ENCODE measurements around the gene CZIB. TPM values are rescaled to one million over a fixed set of nuclear protein-coding genes. Genes with fewer than 3 reads are reported as not detected.

The CZIB gene
- total and polyA plus RNA-seq, 9 donors = 48.4 to 108 (median 69.7) TPM

GRCh38 chr1:53265581-53265980 lies 45.1 kb upstream of the CZIB start:
- H3K4me1 ChIP-seq (ENCODE audit: insufficient read depth) = no peaks in the 10 kb centered on the region

DNA sequence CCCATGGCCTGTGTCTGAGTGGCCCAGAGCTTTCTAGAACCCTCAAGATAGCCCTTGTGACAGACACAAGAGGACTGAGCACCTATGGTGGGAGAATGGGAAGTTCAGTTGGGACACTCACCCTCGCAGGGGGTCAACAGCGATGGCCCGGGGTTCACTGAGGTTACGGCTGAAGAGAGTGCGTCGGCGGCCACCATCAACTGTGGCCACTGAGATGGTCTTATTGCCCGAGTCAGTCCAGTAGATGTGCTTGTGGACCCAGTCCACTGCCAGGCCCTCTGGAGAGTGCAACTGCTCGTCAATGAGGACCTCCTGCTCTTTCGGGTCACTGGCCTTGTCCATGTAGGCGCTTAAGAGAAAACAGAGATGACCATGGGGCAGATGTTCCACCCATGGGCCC lies 43.6 kb upstream of the CZIB start:
- no peak overlapping the region for H3K4me3 ChIP-seq
- 93 to 96% (median 93%) methylated on average over 11 of the region's 11 CpGs for WGBS, 3 donors

More at GRCh38 chr1:53265581-53265980, 45.1 kb upstream of the CZIB start:
- intact Hi-C loops (cut with DNase I) = no loop called here
- Histone ChIP-seq H3K36me3 (no peaks in the 10 kb centered on the region), H3K27me3 (no peaks in the 10 kb centered on the region), H3K9me3 (no peaks in the 10 kb centered on the region), H3K4me3 (no peak overlapping the region), H3K27ac (no peak overlapping the region)
- 94 to 96% (median 96%) methylated on average over 4 of the region's 4 CpGs for WGBS, 3 donors
- TF ChIP-seq EP300 (IDR thresholded peaks at IDR 0.05) = no peak
- TF ChIP-seq POLR2A (IDR thresholded peaks at IDR 0.05) = no peak
- TF ChIP-seq, protein P1, sequence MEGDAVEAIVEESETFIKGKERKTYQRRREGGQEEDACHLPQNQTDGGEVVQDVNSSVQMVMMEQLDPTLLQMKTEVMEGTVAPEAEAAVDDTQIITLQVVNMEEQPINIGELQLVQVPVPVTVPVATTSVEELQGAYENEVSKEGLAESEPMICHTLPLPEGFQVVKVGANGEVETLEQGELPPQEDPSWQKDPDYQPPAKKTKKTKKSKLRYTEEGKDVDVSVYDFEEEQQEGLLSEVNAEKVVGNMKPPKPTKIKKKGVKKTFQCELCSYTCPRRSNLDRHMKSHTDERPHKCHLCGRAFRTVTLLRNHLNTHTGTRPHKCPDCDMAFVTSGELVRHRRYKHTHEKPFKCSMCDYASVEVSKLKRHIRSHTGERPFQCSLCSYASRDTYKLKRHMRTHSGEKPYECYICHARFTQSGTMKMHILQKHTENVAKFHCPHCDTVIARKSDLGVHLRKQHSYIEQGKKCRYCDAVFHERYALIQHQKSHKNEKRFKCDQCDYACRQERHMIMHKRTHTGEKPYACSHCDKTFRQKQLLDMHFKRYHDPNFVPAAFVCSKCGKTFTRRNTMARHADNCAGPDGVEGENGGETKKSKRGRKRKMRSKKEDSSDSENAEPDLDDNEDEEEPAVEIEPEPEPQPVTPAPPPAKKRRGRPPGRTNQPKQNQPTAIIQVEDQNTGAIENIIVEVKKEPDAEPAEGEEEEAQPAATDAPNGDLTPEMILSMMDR (IDR thresholded peaks at IDR 0.05) = no peak
- DNase-seq = no peak

DNA sequence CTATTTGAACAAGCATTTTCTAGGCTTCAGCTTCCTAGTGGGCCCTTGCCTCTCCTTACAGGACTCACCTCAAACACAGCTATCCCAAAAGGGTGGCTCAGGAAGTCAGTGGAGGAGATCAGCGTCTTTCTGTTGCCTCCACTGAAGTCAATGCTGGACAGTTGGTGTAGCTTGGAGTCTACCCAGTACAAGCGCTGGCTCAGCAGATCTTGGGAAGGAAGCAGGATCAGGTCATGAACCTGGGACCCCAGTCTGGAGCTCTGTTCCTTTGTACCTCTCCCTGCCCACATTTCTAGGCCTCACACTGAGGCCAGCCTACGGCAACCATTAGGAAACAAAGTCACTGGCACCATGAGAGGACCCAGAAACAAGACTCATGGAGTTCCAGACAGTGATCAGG lies 41.6 kb upstream of the CZIB start:
- no peak for DNase-seq
- intact Hi-C loops (cut with DNase I) = no loop called here
- H3K4me3 ChIP-seq = no peak overlapping the region
- no peaks in the 10 kb centered on the region for H3K27me3 ChIP-seq
- H3K9me3 ChIP-seq = no peaks in the 10 kb centered on the region
- TF ChIP-seq, protein P1 (IDR thresholded peaks at IDR 0.05) = no peak
- TF ChIP-seq POLR2A (IDR thresholded peaks at IDR 0.05) (no peak), EP300 (IDR thresholded peaks at IDR 0.05) (no peak)
- WGBS, 3 donors = 93 to 98% (median 96%) methylated on average over 3 of the region's 3 CpGs
- H3K4me1 ChIP-seq (ENCODE audit: insufficient read depth) = no peaks in the 10 kb centered on the region
- H3K36me3 ChIP-seq = no peaks in the 10 kb centered on the region
- H3K27ac ChIP-seq = no peak overlapping the region

More for the DNA sequence above, 43.6 kb upstream of the CZIB start:
- no peaks in the 10 kb centered on the region for H3K27me3 ChIP-seq
- no peaks in the 10 kb centered on the region for H3K9me3 ChIP-seq
- DNase-seq = no peak
- H3K36me3 ChIP-seq = no peaks in the 10 kb centered on the region
- no peaks in the 10 kb centered on the region for H3K4me1 ChIP-seq (ENCODE audit: insufficient read depth)
- H3K27ac ChIP-seq = no peak overlapping the region
- intact Hi-C loops (cut with DNase I) = no loop called here
- no peak for TF ChIP-seq POLR2A (IDR thresholded peaks at IDR 0.05)

GRCh38 chr1:53260631-53261247 lies 40.3 kb upstream of the CZIB start:
- WGBS, 3 donors = 82 to 91% (median 89%) methylated on average over 4 of the region's 4 CpGs
- Histone ChIP-seq H3K36me3 (no peaks in the 10 kb centered on the region), H3K4me3 (no peak overlapping the region), H3K27ac (no peak overlapping the region), H3K9me3 (no peaks in the 10 kb centered on the region), H3K27me3 (no peaks in the 10 kb centered on the region), H3K4me1 (ENCODE audit: insufficient read depth) (no peaks in the 10 kb centered on the region)
- TF ChIP-seq, protein P1 (IDR thresholded peaks at IDR 0.05) = no peak
- TF ChIP-seq EP300 (IDR thresholded peaks at IDR 0.05) (no peak), POLR2A (IDR thresholded peaks at IDR 0.05) (no peak)
- intact Hi-C loops (cut with DNase I) = no loop called here
- no peak for DNase-seq

DNA sequence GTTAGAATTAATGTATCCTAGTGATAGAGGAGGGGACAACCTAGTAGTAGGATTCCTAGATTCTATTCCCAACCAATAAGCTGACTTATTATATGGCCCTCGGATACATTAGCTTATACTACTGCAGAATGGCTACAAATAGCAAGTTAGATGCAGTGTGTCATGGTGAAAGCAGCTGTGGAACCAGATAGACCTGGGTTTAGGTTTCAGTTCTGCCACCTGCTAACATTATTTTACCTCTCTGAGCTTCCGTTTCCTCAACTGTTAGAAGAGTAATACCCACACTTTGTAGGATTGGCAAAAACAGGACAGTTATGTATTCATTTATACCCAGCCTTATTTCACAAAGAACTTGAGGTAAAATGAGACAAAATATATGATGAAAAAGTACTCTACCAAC lies 39.5 kb upstream of the CZIB start:
- no peaks in the 10 kb centered on the region for H3K9me3 ChIP-seq
- H3K36me3 ChIP-seq = no peaks in the 10 kb centered on the region
- WGBS, 3 donors = 95 to 98% (median 97%) methylated on average over 2 of the region's 2 CpGs
- H3K27me3 ChIP-seq = no peaks in the 10 kb centered on the region
- intact Hi-C loops (cut with DNase I) = no loop called here
- no peak overlapping the region for H3K27ac ChIP-seq
- no peaks in the 10 kb centered on the region for H3K4me1 ChIP-seq (ENCODE audit: insufficient read depth)
- TF ChIP-seq, protein P1 (IDR thresholded peaks at IDR 0.05) = no peak
- no peak for TF ChIP-seq EP300 (IDR thresholded peaks at IDR 0.05)
- no peak for DNase-seq
- no peak overlapping the region for H3K4me3 ChIP-seq
